Brain microvascular endothelial cell (primary cell): ENCODE measurements around the gene GGCX.

Experiments used
- DNase-seq: peaks from one replicate; pipeline ENCODE4 v3.0.0-alpha.2; 2020
- H3K27ac ChIP-seq: fragments of 250-450 bp; sonication (Bioruptor Pico); 2 replicates; pipeline ENCODE4 v1.5.1; 2020; ENCODE audit warnings: mild to moderate bottlenecking, moderate library complexity
- H3K27me3 ChIP-seq: fragments of 250-450 bp; sonication (Bioruptor Pico); replicated peaks from 2 replicates; pipeline ENCODE4 v1.5.1; 2020; ENCODE audit warnings: mild to moderate bottlenecking
- H3K36me3 ChIP-seq: fragments of 250-450 bp; sonication (Bioruptor Pico); replicated peaks from 2 replicates; pipeline ENCODE4 v1.5.1; 2020; ENCODE audit warnings: mild to moderate bottlenecking
- H3K4me3 ChIP-seq: 2 replicates; pipeline ENCODE4 v1.5.1; 2011; ENCODE audit warnings: low read depth, mild to moderate bottlenecking, control low read depth, low read length, moderate library complexity
- in situ Hi-C: cut with HindIII; loops from 2 replicates; pipeline ENCODE4 v1.10.0; 2017; ENCODE audit warnings: low sequenced_read_pairs, low pct_ligation_motif_present
- TF ChIP-seq, protein P1 (sequence below): IDR thresholded peaks from 2 replicates; pipeline ENCODE4 v1.5.1; 2011; ENCODE audit warnings: low read depth, mild to moderate bottlenecking, moderate library complexity, low read length, control low read depth, inconsistent platforms; ENCODE audit errors: missing control alignments

Gene GGCX

DNA sequence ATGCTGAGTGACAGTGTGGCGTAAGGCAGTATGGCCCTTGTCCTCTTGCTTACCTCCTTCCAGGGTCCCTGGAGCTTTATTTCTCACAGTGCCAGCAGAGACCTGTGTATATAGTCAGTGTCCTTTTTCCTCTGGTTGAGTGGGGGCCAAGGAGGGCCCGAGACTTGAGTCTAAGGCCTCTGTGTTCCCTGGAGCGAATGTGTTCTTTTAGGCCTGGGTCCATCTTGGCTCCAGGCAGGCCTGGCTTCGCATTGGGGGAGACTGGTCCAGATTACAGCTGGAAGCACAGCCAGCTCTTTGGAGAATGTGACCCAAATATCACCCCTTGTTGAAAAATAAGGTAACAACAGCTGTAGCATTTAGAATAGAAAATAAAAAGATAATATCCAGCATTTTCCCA is 27.9 kb upstream of the GGCX start:
- no peak overlapping the region for H3K4me3 ChIP-seq
- in situ Hi-C loops, result no loop called here
- H3K27ac ChIP-seq, result no peak overlapping the region
- H3K36me3 ChIP-seq, result no peaks in the 10 kb centered on the region
- DNase-seq, result no peak
- no peaks in the 10 kb centered on the region for H3K27me3 ChIP-seq
- TF ChIP-seq, protein P1, sequence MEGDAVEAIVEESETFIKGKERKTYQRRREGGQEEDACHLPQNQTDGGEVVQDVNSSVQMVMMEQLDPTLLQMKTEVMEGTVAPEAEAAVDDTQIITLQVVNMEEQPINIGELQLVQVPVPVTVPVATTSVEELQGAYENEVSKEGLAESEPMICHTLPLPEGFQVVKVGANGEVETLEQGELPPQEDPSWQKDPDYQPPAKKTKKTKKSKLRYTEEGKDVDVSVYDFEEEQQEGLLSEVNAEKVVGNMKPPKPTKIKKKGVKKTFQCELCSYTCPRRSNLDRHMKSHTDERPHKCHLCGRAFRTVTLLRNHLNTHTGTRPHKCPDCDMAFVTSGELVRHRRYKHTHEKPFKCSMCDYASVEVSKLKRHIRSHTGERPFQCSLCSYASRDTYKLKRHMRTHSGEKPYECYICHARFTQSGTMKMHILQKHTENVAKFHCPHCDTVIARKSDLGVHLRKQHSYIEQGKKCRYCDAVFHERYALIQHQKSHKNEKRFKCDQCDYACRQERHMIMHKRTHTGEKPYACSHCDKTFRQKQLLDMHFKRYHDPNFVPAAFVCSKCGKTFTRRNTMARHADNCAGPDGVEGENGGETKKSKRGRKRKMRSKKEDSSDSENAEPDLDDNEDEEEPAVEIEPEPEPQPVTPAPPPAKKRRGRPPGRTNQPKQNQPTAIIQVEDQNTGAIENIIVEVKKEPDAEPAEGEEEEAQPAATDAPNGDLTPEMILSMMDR, result no peak

DNA sequence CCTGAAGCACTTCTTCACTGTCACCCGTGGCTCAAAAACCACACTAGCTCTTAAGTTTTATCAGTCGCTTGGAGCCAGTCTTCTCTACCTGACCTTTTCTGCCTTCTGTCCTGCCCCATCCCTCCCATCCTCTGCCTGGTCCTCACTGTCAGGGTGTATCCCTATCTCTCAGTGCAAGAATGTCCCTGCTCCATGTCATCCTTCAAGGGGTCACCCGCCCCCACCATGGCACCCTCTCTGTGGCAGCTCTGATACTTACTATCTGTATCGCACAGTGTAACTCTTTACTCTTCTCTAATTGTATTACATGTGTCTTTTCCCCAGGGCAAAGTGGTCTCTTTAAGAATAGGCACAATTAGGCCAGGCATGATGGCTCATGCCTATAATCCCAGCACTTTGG is 27.4 kb upstream of the GGCX start:
- H3K4me3 ChIP-seq, result no peak overlapping the region
- DNase-seq, result no peak
- H3K27me3 ChIP-seq, result no peaks in the 10 kb centered on the region
- H3K27ac ChIP-seq, result no peak overlapping the region
- no peaks in the 10 kb centered on the region for H3K36me3 ChIP-seq
- in situ Hi-C loops, result no loop called here
- TF ChIP-seq, protein P1, result no peak

DNA sequence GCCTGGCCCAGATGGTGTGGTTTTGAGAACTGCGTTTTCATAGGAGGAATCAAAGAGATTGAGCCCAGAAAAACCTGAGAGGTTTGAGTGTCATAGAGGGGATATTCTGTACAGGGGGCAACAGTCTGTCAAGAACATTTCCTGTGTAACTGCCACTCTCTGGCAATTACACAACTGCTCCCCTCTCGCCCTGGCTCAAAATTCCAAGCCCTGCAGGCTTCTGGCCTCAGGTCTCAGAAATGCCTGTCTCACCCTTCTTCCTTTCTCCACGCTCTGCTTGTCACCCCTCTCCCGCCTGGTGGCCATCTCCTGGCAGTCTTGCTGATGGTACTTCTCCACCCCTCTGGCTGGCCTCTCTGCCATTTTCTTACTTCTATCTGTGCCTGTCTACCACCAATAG is 26.9 kb upstream of the GGCX start:
- Histone ChIP-seq H3K36me3 (no peaks in the 10 kb centered on the region), H3K4me3 (no peak overlapping the region), H3K27ac (no peak overlapping the region), H3K27me3 (no peaks in the 10 kb centered on the region)
- no peak for DNase-seq
- TF ChIP-seq, protein P1, result no peak
- in situ Hi-C loops, result no loop called here

DNA sequence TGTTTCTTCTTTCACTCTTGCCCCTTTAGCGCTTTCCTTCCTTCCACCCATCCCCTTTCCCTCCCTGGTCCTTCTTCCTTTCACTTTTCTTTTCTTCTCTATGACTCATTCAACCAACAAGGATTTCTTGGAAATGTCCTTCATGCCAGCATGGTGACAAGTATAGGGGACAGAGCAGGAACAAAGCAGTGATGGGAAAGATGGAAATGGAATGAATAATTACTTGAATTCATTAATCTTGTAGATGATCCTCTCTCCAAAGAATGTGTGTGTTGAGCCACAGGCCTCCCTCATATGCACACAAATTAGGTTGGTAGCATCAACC is 24.4 kb upstream of the GGCX start:
- DNase-seq, result no peak
- Histone ChIP-seq H3K27me3 (no peaks in the 10 kb centered on the region), H3K27ac (no peak overlapping the region), H3K4me3 (no peak overlapping the region), H3K36me3 (no peaks in the 10 kb centered on the region)
- TF ChIP-seq, protein P1, result no peak
- in situ Hi-C loops, result no loop called here

DNA sequence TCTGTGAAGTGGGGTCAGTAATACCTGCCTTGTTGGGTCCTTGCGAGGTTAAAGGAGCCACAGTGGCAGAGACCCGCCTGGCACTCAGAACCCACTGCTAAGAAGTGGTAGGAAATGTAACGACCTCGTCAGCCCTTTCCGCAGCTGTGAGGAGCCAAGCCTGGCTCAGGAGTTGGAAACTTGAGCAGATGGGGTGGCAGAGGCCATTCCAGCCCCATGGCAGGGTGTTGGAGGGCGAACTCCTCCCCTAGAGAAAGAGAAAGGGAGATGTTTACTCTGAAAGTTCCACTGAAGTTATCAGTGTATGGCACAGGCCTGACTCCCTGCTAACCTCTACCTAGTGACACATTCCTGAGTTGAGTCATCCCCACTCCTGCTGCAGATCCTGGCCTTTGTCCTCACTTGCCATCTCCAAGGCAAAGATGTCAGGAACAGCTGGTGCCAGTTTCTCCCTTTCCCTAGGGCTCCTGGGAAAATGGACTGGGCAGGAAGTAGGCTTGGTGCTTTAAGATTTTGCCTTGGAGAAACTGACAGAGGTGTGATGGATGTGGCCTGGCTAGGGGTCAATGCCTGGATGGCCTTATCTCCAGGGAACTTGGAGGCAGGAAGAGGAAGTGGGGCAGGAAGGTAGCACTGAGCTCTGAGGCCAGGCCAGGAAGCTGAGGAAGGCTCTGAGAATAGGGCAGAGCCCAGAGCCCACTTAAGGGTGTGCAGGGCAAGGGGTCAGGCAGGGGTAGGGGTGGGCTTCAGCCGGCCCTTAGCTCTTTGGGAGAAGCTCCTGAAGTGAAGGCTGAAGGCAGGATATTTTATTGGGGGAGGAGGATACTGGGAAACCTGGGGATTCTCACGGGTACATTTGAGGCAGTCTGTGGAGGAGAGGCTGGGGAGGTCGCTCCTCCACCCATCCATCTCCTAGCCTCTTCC is 23.8 kb upstream of the GGCX start:
- TF ChIP-seq, protein P1, result no peak
- in situ Hi-C loops, result no loop called here
- no peak overlapping the region for H3K27ac ChIP-seq
- H3K36me3 ChIP-seq, result no peaks in the 10 kb centered on the region
- H3K4me3 ChIP-seq, result peak overlapping the region; percentile 58
- no peaks in the 10 kb centered on the region for H3K27me3 ChIP-seq
- DNase-seq, result no peak

DNA sequence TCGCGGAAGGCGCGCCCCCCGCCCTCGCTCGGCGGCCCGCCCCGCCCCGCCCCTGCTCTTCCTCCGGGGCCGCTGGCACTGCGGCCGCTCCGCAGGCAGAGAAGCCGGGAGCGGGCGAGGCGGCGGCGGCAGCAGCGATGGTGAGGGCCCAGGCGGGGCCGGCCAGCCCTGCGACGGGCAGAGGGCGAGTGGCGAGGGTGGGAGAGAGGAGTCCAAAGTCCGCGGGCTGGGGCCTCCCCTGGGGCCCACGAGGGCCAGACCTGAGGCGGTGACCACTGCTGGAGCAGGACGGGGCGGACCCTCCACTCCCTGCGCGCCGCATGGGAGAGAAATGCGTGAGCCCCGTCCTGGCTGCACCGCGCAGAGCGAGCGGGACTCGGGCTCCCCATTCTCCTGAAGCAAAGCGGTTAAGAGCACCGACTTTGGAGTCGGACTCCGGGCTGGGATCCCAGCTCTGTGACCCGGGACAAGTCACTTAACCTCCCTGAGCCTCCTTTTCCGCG is 23.1 kb upstream of the GGCX start, which contains the start of gene VAMP5:
Gene VAMP5, plus strand, starts transcription at position 78 of the 503 bp plus-strand sequence. Its CDS starts 60 bp downstream, at position 138.
- TF ChIP-seq, protein P1, result no peak
- no peaks in the 10 kb centered on the region for H3K36me3 ChIP-seq
- H3K27me3 ChIP-seq, result no peaks in the 10 kb centered on the region
- no peak within 1 kb of the TSS for H3K27ac ChIP-seq
- DNase-seq, result no peak
- H3K4me3 ChIP-seq, result peak within 1 kb of the TSS; percentile 58
- in situ Hi-C loops, result no loop called here
